NCI-H1092 (cell line): ENCODE data around the gene SETD1A.

Experiments used
- DNase-seq: peaks from one replicate; lab custom pipeline; 2025; lab: John Stamatoyannopoulos, UW

SETD1A gene

GRCh38 chr16:30982548-30983288 lies 25.2 kb downstream of the SETD1A start:
- DNase-seq = no peak

GRCh38 chr16:30983289-30983889 lies 25.8 kb downstream of the SETD1A start:
- no peak for DNase-seq

GRCh38 chr16:30983898-30984610 lies 26.5 kb downstream of the SETD1A start:
- no peak for DNase-seq

- DNase-seq = peak; percentile 56
These were observed 27.3 kb downstream of the SETD1A start, which contains the start of gene HSD3B7 for GRCh38 chr16:30984669-30985400. Gene HSD3B7, plus strand, starts transcription at chr16:30985207. Its CDS starts 452 bp downstream, at chr16:30985659.

GRCh38 chr16:30985401-30986128 lies 28.0 kb downstream of the SETD1A start:
- no peak for DNase-seq

- no peak for DNase-seq
These were observed 28.8 kb downstream of the SETD1A start for GRCh38 chr16:30986129-30986991.

- no peak for DNase-seq
These were observed 30.1 kb downstream of the SETD1A start for GRCh38 chr16:30987581-30988190.

GRCh38 chr16:30989469-30990047 lies 32.0 kb downstream of the SETD1A start:
- no peak for DNase-seq

GRCh38 chr16:30990105-30990504 lies 32.6 kb downstream of the SETD1A start:
- DNase-seq = no peak

- DNase-seq = no peak
These were observed 33.5 kb downstream of the SETD1A start for GRCh38 chr16:30991052-30991451.

GRCh38 chr16:30992276-30992780 lies 34.8 kb downstream of the SETD1A start:
- DNase-seq = no peak

GRCh38 chr16:30992931-30993816 lies 35.6 kb downstream of the SETD1A start:
- DNase-seq = no peak

- no peak for DNase-seq
These were observed 38.4 kb downstream of the SETD1A start for GRCh38 chr16:30995927-30996323.

GRCh38 chr16:30996324-30996984 lies 38.9 kb downstream of the SETD1A start:
- DNase-seq = no peak

- DNase-seq = no peak
These were observed 39.6 kb downstream of the SETD1A start for GRCh38 chr16:30996985-30997724.

- no peak for DNase-seq
These were observed 40.5 kb downstream of the SETD1A start for GRCh38 chr16:30997725-30998711.
